ENCODE results near the gene P3H2. TPM values are rescaled to one million over a fixed set of nuclear protein-coding genes. Genes with fewer than 3 reads are reported as not detected.
A peak's percentile ranks its signal among the peaks of the same experiment; 100 is the strongest.

P3H2 gene
- total RNA-seq, 1 experiment from 2014 or later, result 44.7 TPM

DNA sequence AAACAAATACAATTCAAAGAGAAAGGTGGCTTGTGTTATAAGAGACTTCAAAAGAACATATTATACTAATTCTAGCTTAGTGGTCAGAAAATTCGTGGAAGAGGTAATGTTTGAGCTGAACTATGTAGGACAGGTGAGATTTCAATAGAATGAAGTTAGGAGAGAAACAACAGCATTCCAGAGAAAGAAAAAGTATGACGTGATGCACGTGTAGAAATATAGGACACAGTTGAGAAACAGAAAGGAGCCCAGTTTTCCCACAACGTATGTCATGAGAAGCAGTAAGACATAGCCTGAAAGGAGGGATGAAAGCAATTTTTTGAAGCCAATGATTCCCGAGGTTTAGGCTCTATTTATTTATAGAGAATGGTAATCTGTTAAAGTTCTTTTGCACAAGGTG is 18.7 kb upstream of the P3H2 start:
- no peaks in the 10 kb centered on the region for H3K36me3 ChIP-seq (replicated peaks; ENCODE audit: control insufficient read depth, insufficient read depth, low read length)
- no peaks in the 10 kb centered on the region for H3K27me3 ChIP-seq (ENCODE audit: control insufficient read depth, insufficient read depth, low read length)
- H3K4me3 ChIP-seq (ENCODE audit: insufficient read depth, low read depth, low read length), result no peak overlapping the region
- no peak for DNase-seq

DNA sequence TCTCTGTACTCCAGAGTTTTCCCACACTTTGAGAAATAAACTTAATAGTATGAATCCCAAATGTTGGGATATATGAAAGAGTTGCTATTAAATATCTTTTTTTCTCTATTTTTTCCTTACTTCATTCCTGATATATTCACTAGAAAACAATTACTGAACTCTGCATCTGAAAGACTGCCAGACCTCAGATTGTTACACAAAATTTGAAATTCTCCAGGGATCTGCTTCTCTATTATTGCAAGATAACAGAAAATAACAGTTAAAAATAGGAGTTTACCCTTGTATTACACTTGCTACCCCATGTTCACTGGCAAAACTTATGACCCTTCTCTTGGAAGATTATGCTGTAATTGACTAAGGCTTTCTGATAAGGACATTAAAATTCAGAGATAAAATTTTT is 11.7 kb upstream of the P3H2 start:
- Histone ChIP-seq H3K27me3 (ENCODE audit: control insufficient read depth, insufficient read depth, low read length) (no peaks in the 10 kb centered on the region), H3K36me3 (replicated peaks; ENCODE audit: control insufficient read depth, insufficient read depth, low read length) (no peaks in the 10 kb centered on the region), H3K4me3 (ENCODE audit: insufficient read depth, low read depth, low read length) (no peak overlapping the region)
- no peak for DNase-seq

- H3K4me3 ChIP-seq (ENCODE audit: insufficient read depth, low read depth, low read length), result no peak overlapping the region
- H3K36me3 ChIP-seq (replicated peaks; ENCODE audit: control insufficient read depth, insufficient read depth, low read length), result no peaks in the 10 kb centered on the region
- H3K27me3 ChIP-seq (ENCODE audit: control insufficient read depth, insufficient read depth, low read length), result no peaks in the 10 kb centered on the region
- DNase-seq, result no peak
Measured at GRCh38 chr3:190131329-190131728, 10.6 kb upstream of the P3H2 start.

DNA sequence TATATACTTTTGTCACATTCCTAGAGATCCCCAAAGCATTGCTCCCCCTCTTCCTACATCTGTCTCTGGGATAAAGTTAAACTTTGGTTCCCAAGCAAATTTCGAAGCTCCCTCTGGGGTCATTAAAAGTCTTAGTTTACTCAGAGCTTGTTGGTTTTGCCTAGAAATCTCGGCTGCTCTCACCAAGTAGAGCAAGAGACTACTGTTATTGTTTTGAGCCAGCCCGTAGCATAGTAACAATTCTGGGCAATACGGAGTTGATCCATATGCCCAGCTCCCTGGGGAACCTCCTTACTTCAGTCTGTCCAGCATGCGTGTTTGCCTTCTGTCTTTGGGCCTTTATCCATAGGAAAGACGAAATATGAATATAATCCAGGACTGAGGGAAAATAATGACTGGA is 10.0 kb upstream of the P3H2 start:
- no peaks in the 10 kb centered on the region for H3K36me3 ChIP-seq (replicated peaks; ENCODE audit: control insufficient read depth, insufficient read depth, low read length)
- no peaks in the 10 kb centered on the region for H3K27me3 ChIP-seq (ENCODE audit: control insufficient read depth, insufficient read depth, low read length)
- DNase-seq, result no peak
- no peak overlapping the region for H3K4me3 ChIP-seq (ENCODE audit: insufficient read depth, low read depth, low read length)

GRCh38 chr3:190130037-190130436 is 9.3 kb upstream of the P3H2 start:
- no peaks in the 10 kb centered on the region for H3K27me3 ChIP-seq (ENCODE audit: control insufficient read depth, insufficient read depth, low read length)
- H3K4me3 ChIP-seq (ENCODE audit: insufficient read depth, low read depth, low read length), result no peak overlapping the region
- H3K36me3 ChIP-seq (replicated peaks; ENCODE audit: control insufficient read depth, insufficient read depth, low read length), result no peaks in the 10 kb centered on the region
- DNase-seq, result no peak

DNA sequence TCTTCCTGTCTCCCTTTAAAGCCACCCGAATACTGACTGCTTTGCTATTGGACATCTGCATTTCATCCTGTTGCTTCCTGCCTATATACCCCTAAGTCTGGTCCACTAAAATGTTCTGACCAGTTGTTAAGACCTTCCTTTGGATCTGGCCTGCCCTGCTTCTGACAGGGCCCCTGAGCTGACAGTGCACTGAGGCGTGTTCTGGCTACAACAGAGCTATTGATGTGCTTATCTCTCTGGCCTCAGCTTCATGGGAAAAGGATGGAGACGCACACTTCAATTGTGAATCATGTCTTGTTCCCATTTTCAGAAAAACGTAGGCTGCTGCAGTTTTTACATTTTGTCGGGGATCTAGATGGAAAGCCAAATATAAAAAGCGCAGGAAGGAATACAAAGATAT is 7.1 kb upstream of the P3H2 start:
- no peaks in the 10 kb centered on the region for H3K36me3 ChIP-seq (replicated peaks; ENCODE audit: control insufficient read depth, insufficient read depth, low read length)
- H3K27me3 ChIP-seq (ENCODE audit: control insufficient read depth, insufficient read depth, low read length), result no peaks in the 10 kb centered on the region

DNA sequence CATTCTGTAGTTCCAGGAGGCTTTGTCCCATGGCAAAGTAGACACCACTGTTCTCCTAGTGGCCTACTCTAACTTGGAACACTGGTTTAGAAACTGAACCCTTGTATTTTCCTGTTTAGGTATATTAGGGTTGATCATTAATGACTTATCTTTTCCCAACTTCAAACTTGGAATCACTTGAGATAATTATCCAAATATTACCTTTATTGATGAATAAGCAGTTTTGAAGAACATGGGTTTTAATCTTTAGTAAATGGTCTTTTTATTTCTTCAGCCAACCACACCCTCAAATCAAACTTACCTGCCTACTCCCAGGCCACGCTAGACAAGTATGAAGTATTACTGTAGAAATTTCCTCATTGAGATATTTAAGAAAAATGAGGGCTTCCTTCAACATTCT is 6.5 kb upstream of the P3H2 start:
- no peaks in the 10 kb centered on the region for H3K27me3 ChIP-seq (ENCODE audit: control insufficient read depth, insufficient read depth, low read length)
- H3K36me3 ChIP-seq (replicated peaks; ENCODE audit: control insufficient read depth, insufficient read depth, low read length), result no peaks in the 10 kb centered on the region
- H3K4me3 ChIP-seq (ENCODE audit: insufficient read depth, low read depth, low read length), result no peak overlapping the region
- no peak for DNase-seq

More for the DNA sequence above, 7.1 kb upstream of the P3H2 start:
- H3K4me3 ChIP-seq (ENCODE audit: insufficient read depth, low read depth, low read length), result no peak overlapping the region
- DNase-seq, result no peak

DNA sequence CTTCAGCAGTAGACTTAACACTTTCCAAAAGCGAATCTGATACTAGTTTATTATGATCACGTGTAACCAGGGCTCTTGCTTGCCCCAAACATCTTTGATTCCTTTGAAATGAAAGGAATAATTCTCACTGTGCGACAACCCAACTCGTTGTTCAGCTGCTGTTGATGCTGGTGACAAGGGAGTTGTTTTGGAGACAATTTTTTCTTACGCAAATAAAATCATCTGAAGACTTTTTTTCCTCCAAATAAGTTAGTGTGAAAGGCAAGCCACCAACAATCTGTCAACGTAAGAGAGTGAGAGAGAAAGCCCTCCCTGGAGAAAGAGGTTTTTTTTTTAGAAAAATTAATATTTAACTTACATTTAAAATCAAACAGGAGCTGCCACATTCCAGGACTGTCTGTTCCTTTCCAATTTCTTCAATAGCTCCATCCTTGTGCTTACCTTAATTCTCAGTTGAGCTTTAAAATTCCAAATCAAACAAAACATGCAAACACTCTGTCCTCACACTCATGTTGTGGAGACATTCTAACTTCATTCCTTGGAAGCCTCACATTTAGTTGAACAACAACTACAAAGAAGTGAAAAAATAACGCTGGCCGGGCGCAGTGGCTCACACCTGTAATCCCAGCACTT is 4.9 kb upstream of the P3H2 start:
- no peak overlapping the region for H3K4me3 ChIP-seq (ENCODE audit: insufficient read depth, low read depth, low read length)
- no peaks in the 10 kb centered on the region for H3K36me3 ChIP-seq (replicated peaks; ENCODE audit: control insufficient read depth, insufficient read depth, low read length)
- DNase-seq, result no peak
- H3K27me3 ChIP-seq (ENCODE audit: control insufficient read depth, insufficient read depth, low read length), result no peaks in the 10 kb centered on the region; the same call in 1 of the 2 replicates

DNA sequence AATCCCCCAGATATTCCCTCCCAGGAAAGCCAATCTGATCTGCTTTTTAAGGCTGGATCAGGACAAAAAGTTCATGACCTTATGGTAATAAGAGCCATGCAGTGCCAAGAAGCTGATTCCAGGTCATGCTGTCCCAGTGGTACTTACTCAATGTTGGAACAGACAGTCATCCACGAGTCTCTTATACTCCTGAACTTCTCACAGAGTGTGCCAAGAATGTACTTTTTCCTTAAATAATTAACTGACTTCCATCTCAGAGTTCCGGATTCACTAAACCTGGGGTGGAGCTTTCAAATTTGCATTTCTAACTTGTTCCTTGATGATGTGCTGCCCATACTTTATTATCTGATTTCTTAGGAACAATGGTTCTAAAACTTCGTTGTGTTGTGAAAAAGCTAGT is 3.4 kb upstream of the P3H2 start:
- peaks cover 10% of the 10 kb centered on the region; the same call in 1 of the 2 replicates for H3K27me3 ChIP-seq (ENCODE audit: control insufficient read depth, insufficient read depth, low read length)
- DNase-seq, result no peak
- H3K36me3 ChIP-seq (replicated peaks; ENCODE audit: control insufficient read depth, insufficient read depth, low read length), result no peaks in the 10 kb centered on the region
- no peak overlapping the region for H3K4me3 ChIP-seq (ENCODE audit: insufficient read depth, low read depth, low read length)

DNA sequence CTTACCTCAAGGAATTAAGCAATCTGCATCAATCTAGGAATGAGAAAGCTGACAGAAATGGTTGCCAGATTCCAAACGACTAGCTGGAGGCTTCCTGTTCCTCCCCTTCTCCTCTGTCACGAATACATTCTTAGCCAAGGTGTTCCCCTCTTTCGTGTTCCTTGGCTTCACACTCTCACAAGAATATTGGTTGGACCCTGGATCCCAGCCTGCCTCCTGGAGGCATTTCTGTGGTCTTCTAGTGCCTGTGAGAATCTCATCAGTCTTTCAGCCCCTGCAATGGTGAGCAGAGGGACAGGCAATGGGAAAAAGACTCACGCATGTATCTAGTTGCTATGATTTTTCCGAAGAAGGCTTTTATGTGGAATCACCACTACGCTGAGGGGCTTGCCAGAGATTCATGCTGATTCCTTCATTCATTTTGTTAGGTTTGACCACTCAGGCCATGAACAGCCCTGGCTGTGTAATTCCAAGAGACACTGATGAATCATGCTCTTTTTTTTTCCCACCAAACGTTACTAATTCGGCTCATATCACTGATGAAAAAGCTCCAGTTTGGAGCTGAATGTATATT is 1.6 kb upstream of the P3H2 start:
- H3K27me3 ChIP-seq (ENCODE audit: control insufficient read depth, insufficient read depth, low read length), result peaks cover 11% of the 10 kb centered on the region; the same call in 1 of the 2 replicates
- H3K36me3 ChIP-seq (replicated peaks; ENCODE audit: control insufficient read depth, insufficient read depth, low read length), result no peaks in the 10 kb centered on the region
- H3K4me3 ChIP-seq (ENCODE audit: insufficient read depth, low read depth, low read length), result no peak overlapping the region
- no peak for DNase-seq

- H3K4me3 ChIP-seq (ENCODE audit: insufficient read depth, low read depth, low read length), result no peak overlapping the region; the same call in 1 of the 2 replicates
- DNase-seq, result no peak
- H3K27me3 ChIP-seq (ENCODE audit: control insufficient read depth, insufficient read depth, low read length), result peaks cover 11% of the 10 kb centered on the region; the same call in 1 of the 2 replicates
- no peaks in the 10 kb centered on the region for H3K36me3 ChIP-seq (replicated peaks; ENCODE audit: control insufficient read depth, insufficient read depth, low read length)
Measured at GRCh38 chr3:190121383-190121782, 686 bp upstream of the P3H2 start.

DNA sequence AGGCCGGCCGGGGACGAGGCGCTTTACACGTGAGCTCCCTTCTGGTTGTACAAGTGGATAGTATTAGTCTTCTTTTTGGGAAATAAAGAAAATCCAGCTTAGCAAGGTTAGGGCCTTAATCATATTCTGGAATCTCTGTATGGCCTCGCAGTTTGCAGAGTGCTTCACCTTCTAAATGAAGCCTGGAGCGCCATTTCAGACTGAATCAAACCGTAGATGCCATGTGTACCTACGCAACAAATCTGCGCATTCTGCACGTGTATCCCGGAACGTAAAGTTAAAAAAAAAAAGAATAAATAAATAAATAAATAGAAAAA is 322 bp upstream of the P3H2 start:
- Histone ChIP-seq H3K27me3 (ENCODE audit: control insufficient read depth, insufficient read depth, low read length) (peaks cover 11% of the 10 kb centered on the region; the same call in 1 of the 2 replicates), H3K36me3 (replicated peaks; ENCODE audit: control insufficient read depth, insufficient read depth, low read length) (no peaks in the 10 kb centered on the region), H3K4me3 (ENCODE audit: insufficient read depth, low read depth, low read length) (peak overlapping the region; percentile 85)
- DNase-seq, result no peak

GRCh38 chr3:190119461-190120268 is 1.0 kb downstream of the P3H2 start:
- H3K36me3 ChIP-seq (replicated peaks; ENCODE audit: control insufficient read depth, insufficient read depth, low read length), result no peaks in the 10 kb centered on the region
- H3K4me3 ChIP-seq (ENCODE audit: insufficient read depth, low read depth, low read length), result peak overlapping the region; percentile 85
- DNase-seq, result peak; percentile 28
- peaks cover 11% of the 10 kb centered on the region; the same call in 1 of the 2 replicates for H3K27me3 ChIP-seq (ENCODE audit: control insufficient read depth, insufficient read depth, low read length)

DNA sequence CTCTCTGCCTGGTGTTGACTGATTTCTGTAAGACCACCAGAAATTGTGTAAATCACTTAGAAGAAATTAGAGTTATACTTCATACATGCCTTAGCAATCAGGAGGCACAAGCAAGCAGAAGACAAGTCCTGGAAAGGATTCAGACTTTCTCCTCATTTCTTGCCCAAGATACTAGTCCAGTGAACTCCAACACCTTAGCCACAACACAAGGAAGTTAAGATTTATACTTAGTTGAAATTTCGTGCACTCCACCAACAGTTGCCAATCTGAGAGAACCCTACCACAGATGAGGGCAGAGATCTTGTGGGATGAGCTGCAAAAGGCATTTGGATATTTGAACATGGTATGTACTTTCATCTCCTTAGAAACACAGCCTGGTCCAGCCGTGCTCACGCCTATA is 2.3 kb downstream of the P3H2 start:
- no peaks in the 10 kb centered on the region for H3K36me3 ChIP-seq (replicated peaks; ENCODE audit: control insufficient read depth, insufficient read depth, low read length)
- DNase-seq, result no peak
- peaks cover 11% of the 10 kb centered on the region; the same call in 1 of the 2 replicates for H3K27me3 ChIP-seq (ENCODE audit: control insufficient read depth, insufficient read depth, low read length)
- peak overlapping the region; percentile 10; the same call in 1 of the 2 replicates for H3K4me3 ChIP-seq (ENCODE audit: insufficient read depth, low read depth, low read length)

DNA sequence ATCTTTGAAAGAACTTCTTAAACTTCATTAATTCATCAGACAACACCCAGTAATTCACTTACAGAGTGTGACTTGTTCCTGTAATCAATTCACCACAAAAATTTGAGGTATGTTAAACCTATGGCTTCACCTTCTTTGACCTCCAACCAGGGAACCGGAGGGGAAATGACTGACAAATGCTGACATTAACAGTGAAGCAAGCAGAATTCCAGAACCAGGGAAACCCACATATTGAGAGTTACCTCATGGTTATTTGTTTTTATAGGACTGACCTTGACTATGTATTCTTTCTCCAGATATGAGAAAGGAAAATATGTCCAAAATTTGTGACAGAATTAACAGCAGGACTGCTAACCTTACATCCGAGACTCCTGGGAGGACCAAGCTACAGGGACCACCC is 2.7 kb downstream of the P3H2 start:
- Histone ChIP-seq H3K27me3 (ENCODE audit: control insufficient read depth, insufficient read depth, low read length) (peaks cover 11% of the 10 kb centered on the region; the same call in 1 of the 2 replicates), H3K4me3 (ENCODE audit: insufficient read depth, low read depth, low read length) (no peak overlapping the region), H3K36me3 (replicated peaks; ENCODE audit: control insufficient read depth, insufficient read depth, low read length) (no peaks in the 10 kb centered on the region)
- DNase-seq, result no peak

All from H7 (cell line).